ENCODE measurements around the gene OTOP2. TPM values are rescaled to one million over a fixed set of nuclear protein-coding genes. Genes with fewer than 3 reads are reported as not detected.

OTOP2 gene
- total and polyA plus RNA-seq, 2 of the 8 experiments (the other 6 are each of a cell fraction or from before 2014, with no cell fraction given) = 0.23 TPM; not detected in 1

DNA sequence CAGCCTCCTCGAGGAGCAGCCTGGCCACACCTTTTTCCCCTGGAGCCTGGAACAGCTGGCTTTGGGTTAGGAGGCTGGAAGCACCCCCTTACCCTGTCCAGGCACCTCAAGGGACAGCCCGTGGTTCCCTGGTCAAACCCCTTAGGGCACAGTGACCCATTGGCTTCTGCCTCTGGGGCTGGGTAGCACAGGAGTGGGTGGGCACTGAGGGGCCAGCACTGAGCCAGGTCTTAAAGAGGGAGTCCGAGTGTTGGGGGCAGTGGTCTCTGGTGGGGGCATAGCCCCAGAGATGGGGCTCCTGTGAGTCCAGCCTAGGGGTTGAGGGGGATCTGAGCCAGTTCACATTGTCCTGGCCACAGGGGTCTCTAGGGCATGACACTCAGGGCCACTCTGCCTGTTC lies 27.0 kb downstream of the OTOP2 start:
- H4K5ac ChIP-seq (ENCODE audit: insufficient read length, low read depth, low read length) = no peak overlapping the region
- CTCF ChIA-PET (ENCODE audit: partially characterized antibody) = interaction anchor here (0.9 to 49.9 kb wide), 4 partner anchors 0 to 85 kb away, joined by 3 to 1072 read pairs (median 538); partner anchors contain the start of genes OTOP2, OTOP3 and USH1G
- FAIRE-seq = no peak
- no peaks in the 10 kb centered on the region for H3K9me3 ChIP-seq (ENCODE audit: insufficient read depth in 2 of 2, low read depth in 1 of 2, low read length in 1 of 2)
- H2AFZ ChIP-seq (ENCODE audit: low read length) = no peak overlapping the region
- no peak overlapping the region for H3K4me3 ChIP-seq (ENCODE audit: extremely low read depth in 1 of 4, insufficient read depth in 2 of 4, low read depth in 3 of 4, low read length in 4 of 4)
- no peaks in the 10 kb centered on the region; the same call in 1 of the 2 replicates for H3K79me1 ChIP-seq (ENCODE audit: low read depth, low read length)
- H3K18ac ChIP-seq (ENCODE audit: extremely low read depth, low read length) = no peak overlapping the region
- peaks cover 0 to 2% of the 10 kb centered on the region in 2 experiments for H4K20me1 ChIP-seq (replicated peaks in 1 of 2; ENCODE audit: control insufficient read depth in 1 of 2, insufficient read depth in 2 of 2, low read length in 2 of 2)
- no peak overlapping the region for H3K9ac ChIP-seq (replicated peaks in 1 of 4; ENCODE audit: extremely low read depth in 1 of 4, low read depth in 3 of 4, low read length in 3 of 4)
- 97% methylated on average over 3 of the region's 3 CpGs; no CpG with 5 or more reads in 1 of the 2 experiments for WGBS, 2 experiments (ENCODE audit: extremely low coverage in 1 of 2, insufficient coverage in 1 of 2, insufficient read length in 1 of 2, insufficient replicate concordance in 2 of 2, low coverage in 1 of 2, low lambda C conversion rate in 2 of 2, missing lambda C conversion rate in 1 of 2)
- POLR2A ChIA-PET (ENCODE audit: partially characterized antibody) = interaction anchor here (0.7 to 1.2 kb wide), 2 partner anchors 37 to 61 kb away, joined by 3 read pairs; partner anchors contain the start of gene MRPL58
- no peaks in the 10 kb centered on the region for H3K23me2 ChIP-seq (ENCODE audit: low read depth, low read length)
- H3K27ac ChIP-seq (ENCODE audit: low read depth, low read length) = no peak overlapping the region
- H2BK20ac ChIP-seq (ENCODE audit: low read length) = no peak overlapping the region
- no peak overlapping the region; the same call in 1 of the 2 replicates for H2BK5ac ChIP-seq (ENCODE audit: low read depth, low read length)
- no peak overlapping the region for H2BK120ac ChIP-seq (replicated peaks; ENCODE audit: low read depth, low read length)
- no peaks in the 10 kb centered on the region for H3K79me2 ChIP-seq (ENCODE audit: control insufficient read depth in 1 of 2, insufficient read depth in 2 of 2, low read length in 2 of 2)
- 0 out of 2 replicates have a peak overlapping the region, but pooled peaks have one; percentile 68 for H2BK12ac ChIP-seq (ENCODE audit: low read depth, low read length)
- no peaks in the 10 kb centered on the region for H3K36me3 ChIP-seq (ENCODE audit: control insufficient read depth in 2 of 4, insufficient read depth in 4 of 4, low read length in 3 of 4)
- H2BK15ac ChIP-seq (ENCODE audit: low read length) = no peak overlapping the region
- no peak overlapping the region for H3K4me2 ChIP-seq (ENCODE audit: insufficient read depth in 1 of 2, low read depth in 2 of 2, low read length in 2 of 2)
- H3K23ac ChIP-seq (ENCODE audit: insufficient read length) = no peak overlapping the region
- H3K14ac ChIP-seq (ENCODE audit: insufficient read length) = no peak overlapping the region
- peaks cover 0 to 5% (median 2%) of the 10 kb centered on the region in 4 experiments; a peak in 2 of 7 replicates for H3K4me1 ChIP-seq (replicated peaks in 1 of 4; ENCODE audit: control insufficient read depth in 3 of 4, insufficient read depth in 4 of 4, low read length in 3 of 4)
- H2AK5ac ChIP-seq (ENCODE audit: low read depth, low read length) = 0 out of 2 replicates have a peak overlapping the region, but pooled peaks have one; percentile 82
- H4K91ac ChIP-seq (replicated peaks; ENCODE audit: insufficient read length, low read length) = no peak overlapping the region
- no peak overlapping the region for H4K8ac ChIP-seq (ENCODE audit: extremely low read depth, insufficient read depth, low read length)
- TF ChIP-seq CHD2 (IDR thresholded peaks at IDR 0.05; ENCODE audit: low read length) (no peak), BCL11A (IDR thresholded peaks at IDR 0.05; ENCODE audit: low read depth in 2 of 2, low read length in 2 of 2) (no peak), CEBPB (IDR thresholded peaks at IDR 0.05; ENCODE audit: low read depth, low read length) (no peak)
- H3K27me3 ChIP-seq (replicated peaks in 1 of 4; ENCODE audit: control insufficient read depth in 3 of 4, extremely low read depth in 1 of 4, insufficient read depth in 3 of 4, low read length in 3 of 4) = peaks cover 0 to 6% (median 0%) of the 10 kb centered on the region in 4 experiments; a peak in 1 of 7 replicates
- no peak overlapping the region for H3K4ac ChIP-seq (replicated peaks; ENCODE audit: insufficient read length, low read depth, low read length)
- no peak for DNase-seq (ENCODE audit: low read depth in 1 of 2, low spot score in 2 of 2)
- H3K56ac ChIP-seq (replicated peaks; ENCODE audit: insufficient read length, low read depth, low read length) = no peak overlapping the region
